Stimulated activated CD4-positive, alpha-beta T cell treated with anti-CD3 and anti-CD28 coated beads, Interleukin-2, amount 100 ng/mL, for 24 hours (primary cell): ENCODE results near the gene MOB4.
"Not testable (repeated sequence)": the region's sequence is repeated elsewhere in the genome, so short reads cannot be mapped to it uniquely, and the experiment has no call there.

Experiments
- DNase-seq, 2 donors: peaks; one replicate each; pipeline ENCODE4 v3.0.0-alpha.2; 2020

Gene MOB4

GRCh38 chr2:197515315-197515738 is 539 bp upstream of the MOB4 start:
- no peak for DNase-seq

- DNase-seq, result peak in 1 of 2 donors; percentile 37
These were observed 511 bp downstream of the MOB4 start for GRCh38 chr2:197516393-197516761.

- DNase-seq, result no peak
These were observed 1.3 kb downstream of the MOB4 start for GRCh38 chr2:197517150-197517549.

GRCh38 chr2:197538412-197538811 is 22.5 kb downstream of the MOB4 start:
- DNase-seq, result no peak

- DNase-seq, result no peak
These were observed 23.9 kb downstream of the MOB4 start for GRCh38 chr2:197539734-197540133.

GRCh38 chr2:197543206-197543605 is 27.3 kb downstream of the MOB4 start:
- DNase-seq, result no peak

DNA sequence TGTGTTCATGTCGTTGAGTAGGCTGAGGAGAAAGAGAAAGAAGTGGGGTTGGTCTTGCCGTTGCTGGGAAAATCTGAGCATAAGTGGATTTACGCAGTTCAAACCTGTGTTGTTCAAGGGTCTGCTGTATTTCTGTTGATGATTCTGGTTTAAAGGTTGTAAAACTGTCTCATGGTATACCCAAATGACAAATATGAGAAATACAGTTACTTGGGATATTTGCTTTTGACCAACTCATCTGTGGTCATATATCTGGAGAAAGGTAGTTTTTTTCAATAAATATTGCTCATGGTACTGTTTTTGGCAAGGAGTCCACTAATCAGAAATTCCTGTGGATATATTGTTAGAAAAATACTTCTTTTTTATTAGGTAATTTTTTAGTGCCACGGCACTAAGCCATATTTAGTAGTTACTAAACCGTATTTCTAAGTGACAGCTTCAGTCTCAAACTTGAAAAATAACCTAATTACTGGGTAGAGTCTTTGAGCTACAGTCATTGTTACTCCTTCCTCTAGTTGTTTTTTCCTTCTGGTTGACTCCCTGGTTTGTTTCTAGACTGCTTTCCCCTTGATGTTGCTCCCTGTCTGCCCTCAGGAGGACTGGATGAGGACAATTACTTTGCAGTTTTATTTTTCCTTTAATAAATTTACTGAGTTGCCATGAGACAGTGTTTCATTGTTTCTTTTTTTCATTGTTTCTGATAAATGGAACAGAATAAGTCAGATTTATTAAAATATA is 31.5 kb downstream of the MOB4 start:
- DNase-seq, result no peak

DNA sequence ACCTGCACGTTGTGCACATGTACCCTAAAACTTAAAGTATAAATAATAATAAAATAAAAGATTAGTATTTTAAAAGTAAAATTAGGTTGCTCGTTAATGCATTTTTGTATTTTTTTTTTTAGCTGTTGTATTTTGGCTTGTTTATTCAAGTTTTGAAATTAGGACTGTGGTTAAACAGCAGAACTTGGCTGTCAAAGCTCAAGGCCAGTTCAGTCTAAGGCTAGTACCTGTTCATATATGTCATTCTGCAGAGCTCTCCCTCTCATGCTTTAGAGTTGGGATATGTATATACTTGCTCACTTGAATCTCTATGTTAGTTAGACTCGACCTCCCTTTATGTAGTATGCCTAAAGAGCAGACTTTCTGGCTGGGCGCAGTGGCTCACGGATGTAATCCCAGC is 32.7 kb downstream of the MOB4 start:
- no peak for DNase-seq

DNA sequence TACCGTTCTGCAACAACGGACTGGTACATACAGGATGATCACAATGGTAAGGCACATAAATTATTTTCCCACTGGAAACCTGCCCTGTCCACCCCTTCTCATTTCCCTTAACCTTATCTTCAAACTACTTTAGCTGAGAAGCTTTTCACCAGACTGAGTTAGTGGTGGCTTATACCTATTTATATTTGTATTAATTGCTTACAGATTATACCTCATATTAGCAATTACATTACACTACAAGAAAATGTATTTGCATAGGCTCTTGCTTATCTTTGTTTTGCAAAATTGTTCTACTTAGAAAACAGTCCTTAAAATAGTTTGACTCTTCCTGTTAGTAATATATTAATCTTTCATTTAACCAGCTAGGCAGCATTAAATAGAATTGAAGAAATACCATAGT is 35.4 kb downstream of the MOB4 start:
- DNase-seq, result not testable (repeated sequence)

DNA sequence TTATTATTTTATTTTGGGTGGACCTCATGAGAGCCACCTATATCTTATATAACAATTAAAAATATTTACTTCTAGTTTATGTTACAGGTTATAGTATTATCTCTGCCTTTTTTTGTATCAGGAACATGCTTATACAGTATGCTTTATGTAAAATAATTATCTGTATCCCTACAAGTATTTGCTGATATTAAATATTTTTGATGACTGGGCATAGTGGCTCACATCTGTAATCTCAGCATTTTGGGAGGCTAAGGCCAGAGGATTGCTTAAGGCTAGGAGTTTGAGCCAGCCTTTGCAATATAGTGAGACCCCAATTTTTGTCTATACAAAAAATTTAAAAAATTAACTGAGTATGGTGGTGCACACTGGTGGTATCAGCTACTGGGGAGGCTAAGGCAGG is 39.6 kb downstream of the MOB4 start:
- no peak for DNase-seq

DNA sequence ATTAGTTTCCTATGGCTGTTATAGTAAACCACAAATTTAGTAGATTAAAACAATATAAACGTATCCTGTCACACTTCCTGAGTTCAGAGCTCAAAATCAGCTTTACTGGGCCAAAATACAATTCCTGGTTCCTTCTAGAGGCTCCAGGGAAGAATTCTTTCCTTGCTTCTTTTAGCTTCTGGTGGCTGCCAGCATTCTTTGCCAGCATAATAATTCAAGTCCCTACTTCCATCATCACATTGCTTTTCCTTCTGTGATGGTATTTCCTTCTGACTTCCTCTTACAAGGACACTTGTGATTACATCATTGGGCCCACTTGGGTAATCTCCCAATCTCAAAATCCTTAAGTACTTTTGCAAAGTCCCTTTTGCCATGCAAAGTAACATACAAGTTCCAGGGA is 40.6 kb downstream of the MOB4 start:
- DNase-seq, result no peak

DNA sequence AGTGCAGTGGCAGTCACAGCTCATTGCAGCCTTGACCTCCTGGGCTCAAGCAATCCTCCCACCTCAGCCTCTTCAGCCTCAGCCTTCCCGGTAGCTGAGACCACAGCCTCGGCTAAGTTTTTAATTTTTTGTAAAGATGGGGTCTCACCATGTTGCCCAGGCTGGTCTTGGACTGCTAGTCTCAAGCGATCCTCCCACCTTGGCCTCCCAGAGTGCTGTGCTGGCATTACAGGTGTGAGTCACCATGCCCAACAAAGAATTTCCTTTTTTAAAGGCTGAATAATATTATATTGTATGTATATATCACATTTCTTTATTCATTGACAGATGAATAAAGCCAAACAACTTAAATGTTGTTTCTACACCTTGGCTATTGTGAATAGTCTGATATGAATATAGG is 42.5 kb downstream of the MOB4 start:
- DNase-seq, result no peak

GRCh38 chr2:197559681-197560080 is 43.8 kb downstream of the MOB4 start:
- no peak for DNase-seq

DNA sequence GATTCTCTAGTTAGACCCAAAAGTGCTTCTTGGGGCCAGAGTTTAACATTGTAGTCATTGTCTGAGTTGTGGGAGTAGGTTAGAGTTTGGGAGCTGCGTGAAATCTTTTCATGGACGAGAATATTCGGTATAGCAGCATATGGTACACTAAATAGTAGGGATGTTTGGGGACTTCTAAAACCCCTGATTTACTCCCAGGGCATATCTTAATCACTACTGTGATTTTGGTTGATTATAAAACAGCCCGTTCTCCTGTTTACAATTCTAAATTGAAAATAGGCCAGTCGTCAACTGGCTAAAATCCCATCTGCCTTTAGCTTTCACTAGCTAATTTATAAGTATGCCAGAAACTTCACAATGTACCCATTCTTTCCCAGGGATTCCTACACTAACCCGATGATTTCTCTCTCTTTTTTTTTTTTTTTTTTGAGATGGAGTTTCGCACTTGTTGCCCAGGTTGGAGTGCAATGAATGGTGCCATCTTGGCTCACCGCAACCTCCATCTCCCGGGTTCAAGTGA is 44.3 kb downstream of the MOB4 start:
- DNase-seq, result no peak

DNA sequence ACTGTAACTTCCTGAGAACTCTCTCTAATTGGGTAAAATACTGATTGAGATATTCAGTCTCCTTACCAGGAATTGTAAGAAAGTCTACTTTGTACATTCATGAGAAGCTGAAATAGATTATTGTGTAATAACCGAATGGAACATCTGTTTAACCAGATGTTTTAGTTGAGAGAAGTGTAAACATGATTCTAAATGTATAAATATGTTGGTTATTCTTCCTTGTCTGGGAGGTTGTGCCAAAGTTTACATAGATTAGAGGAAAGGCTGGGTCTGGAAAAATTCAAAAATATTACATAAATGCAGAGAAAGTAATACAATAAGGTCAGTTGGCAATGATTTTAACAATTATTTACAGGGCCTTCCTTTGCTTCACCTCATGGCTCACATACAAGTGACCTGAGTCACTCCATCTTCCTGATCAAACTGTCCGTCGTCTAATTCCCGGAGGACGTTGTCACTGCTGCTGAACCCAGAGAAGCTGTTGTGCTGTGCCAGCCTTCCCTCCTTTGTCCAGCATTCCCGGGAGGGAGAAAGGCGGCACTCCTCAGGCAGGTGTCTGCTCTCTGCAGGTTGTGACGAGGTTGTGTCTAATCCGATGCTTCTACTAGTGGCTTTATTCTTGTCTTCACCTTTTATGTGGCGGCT is 55.9 kb downstream of the MOB4 start:
- no peak for DNase-seq

GRCh38 chr2:197573608-197574007 is 57.7 kb downstream of the MOB4 start:
- DNase-seq, result no peak

DNA sequence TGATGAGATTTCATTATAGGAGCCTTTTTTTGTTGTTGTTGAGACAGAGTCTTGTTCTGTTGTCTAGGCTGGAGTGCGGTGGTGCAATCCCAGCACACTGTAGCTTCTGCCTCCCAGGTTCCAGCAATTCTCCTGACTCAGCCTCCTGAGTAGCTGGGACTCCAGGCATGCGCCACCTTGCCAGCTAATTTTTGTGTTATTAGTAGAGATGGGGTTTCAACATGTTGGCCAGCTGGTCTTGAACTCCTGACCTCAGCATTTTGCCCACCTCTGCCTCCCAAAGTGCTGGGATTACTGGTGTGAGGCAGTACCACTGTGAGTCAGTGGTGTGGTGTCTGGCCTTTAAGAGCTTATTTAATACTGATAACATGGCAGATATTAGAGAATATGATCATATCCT is 60.1 kb downstream of the MOB4 start:
- DNase-seq, result no peak

DNA sequence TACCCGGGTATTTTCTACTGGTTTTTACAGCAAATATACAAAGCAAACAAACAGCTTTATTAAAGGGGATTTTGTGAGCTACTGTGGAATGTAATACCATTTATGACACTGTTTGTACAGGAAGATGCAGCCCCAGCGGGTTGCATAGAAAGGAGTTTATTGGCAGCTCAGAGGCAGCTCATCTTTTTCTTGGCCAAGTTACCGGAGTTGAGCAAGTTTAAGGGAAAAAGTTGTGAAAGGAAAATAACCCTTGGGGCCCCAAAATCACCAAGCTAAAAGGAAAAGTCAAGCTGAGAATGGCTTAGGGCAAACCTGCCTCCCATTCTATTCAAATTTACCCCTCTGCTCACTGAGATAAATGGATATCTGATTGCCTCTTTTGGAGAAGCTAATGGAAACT is 60.8 kb downstream of the MOB4 start:
- no peak for DNase-seq

DNA sequence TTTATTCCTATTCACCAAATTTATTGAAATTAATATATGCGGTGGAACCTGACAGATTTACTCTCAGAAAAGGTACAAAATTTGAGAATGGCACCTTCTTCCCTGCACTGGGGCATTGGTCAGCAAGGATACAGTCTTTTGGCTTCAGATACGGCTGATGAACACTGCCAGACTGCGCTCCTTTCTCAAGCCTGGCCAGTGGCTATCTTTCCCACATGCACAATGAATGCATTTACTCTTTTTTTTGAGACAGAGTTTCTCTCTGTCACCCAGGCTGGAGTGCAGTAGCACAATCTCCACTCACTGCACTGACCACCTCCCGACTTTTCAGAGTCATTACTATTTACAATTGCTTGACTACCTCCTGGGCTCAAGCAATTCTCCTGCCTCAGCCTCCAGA is 61.6 kb downstream of the MOB4 start:
- DNase-seq, result no peak

GRCh38 chr2:197578294-197578693 is 62.4 kb downstream of the MOB4 start:
- not testable (repeated sequence) for DNase-seq

- DNase-seq, result not testable (repeated sequence)
These were observed 64.3 kb downstream of the MOB4 start for GRCh38 chr2:197580166-197580565.

DNA sequence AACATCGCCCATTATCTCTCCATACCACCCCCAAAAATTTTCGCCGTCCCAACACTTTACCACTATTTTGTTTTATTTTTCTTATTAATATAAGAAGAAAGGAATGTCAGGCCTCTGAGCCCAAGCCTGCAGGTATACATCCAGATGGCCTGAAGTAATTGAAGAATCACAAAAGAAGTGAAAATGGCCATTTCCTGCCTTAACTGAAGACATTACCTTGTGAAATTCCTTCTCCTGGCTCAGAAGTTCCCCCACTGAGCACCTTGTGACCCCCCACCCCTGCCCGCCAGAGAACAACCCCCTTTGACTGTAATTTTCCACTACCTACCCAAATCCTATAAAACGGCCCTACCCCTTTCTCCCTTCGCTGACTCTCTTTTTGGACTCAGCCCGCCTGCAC is 71.4 kb downstream of the MOB4 start:
- not testable (repeated sequence) for DNase-seq

- no peak for DNase-seq
These were observed 75.6 kb downstream of the MOB4 start for GRCh38 chr2:197591339-197592072.

- DNase-seq, result no peak
These were observed 80.9 kb downstream of the MOB4 start for GRCh38 chr2:197596766-197597165.
